Adrenal gland (tissue), 5 donors: ENCODE measurements around the gene CHRNB2.

Experiments
- POLR2A ChIP-seq, 2 donors: fragments of 450-650 bp; IDR thresholded peaks; one replicate each; pipeline ENCODE4 v1.6.1; 2017; ENCODE audit warnings: antibody characterized with exemption in 2 of 2, mild to moderate bottlenecking in 2 of 2, moderate library complexity in 1 of 2
- TF ChIP-seq, protein P1 (sequence below), 6 experiments: fragments of 450-650 bp in 4 of 6; fragments of 200-600 bp in 2 of 6; sonication (generic) in 1 of 6; IDR thresholded peaks; 1 replicate in 5 of 6; 2 replicates in 1 of 6; pipeline versions ENCODE4 v1.5.1 to v1.8.0; 2016 to 2021; ENCODE audit warnings: antibody characterized with exemption in 6 of 6, mild to moderate bottlenecking in 2 of 6, moderate library complexity in 1 of 6
- donor health status: DM: no; HTN: no; CAD: no.

GRCh38 chr1:154548028-154548427 is 19.6 kb upstream of the CHRNB2 start:
- TF ChIP-seq, protein P1, sequence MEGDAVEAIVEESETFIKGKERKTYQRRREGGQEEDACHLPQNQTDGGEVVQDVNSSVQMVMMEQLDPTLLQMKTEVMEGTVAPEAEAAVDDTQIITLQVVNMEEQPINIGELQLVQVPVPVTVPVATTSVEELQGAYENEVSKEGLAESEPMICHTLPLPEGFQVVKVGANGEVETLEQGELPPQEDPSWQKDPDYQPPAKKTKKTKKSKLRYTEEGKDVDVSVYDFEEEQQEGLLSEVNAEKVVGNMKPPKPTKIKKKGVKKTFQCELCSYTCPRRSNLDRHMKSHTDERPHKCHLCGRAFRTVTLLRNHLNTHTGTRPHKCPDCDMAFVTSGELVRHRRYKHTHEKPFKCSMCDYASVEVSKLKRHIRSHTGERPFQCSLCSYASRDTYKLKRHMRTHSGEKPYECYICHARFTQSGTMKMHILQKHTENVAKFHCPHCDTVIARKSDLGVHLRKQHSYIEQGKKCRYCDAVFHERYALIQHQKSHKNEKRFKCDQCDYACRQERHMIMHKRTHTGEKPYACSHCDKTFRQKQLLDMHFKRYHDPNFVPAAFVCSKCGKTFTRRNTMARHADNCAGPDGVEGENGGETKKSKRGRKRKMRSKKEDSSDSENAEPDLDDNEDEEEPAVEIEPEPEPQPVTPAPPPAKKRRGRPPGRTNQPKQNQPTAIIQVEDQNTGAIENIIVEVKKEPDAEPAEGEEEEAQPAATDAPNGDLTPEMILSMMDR (IDR thresholded peaks at IDR 0.05) = no peak
- TF ChIP-seq POLR2A (IDR thresholded peaks at IDR 0.05) = no peak
